ENCODE data around the gene OGFOD2. TPM values are rescaled to one million over a fixed set of nuclear protein-coding genes. Genes with fewer than 3 reads are reported as not detected.

OGFOD2 gene
- total and polyA plus RNA-seq, 9 of the 15 experiments (the other 6 are each of a cell fraction or from before 2014, with no cell fraction given) = 1.4 to 111 (median 18.5) TPM

DNA sequence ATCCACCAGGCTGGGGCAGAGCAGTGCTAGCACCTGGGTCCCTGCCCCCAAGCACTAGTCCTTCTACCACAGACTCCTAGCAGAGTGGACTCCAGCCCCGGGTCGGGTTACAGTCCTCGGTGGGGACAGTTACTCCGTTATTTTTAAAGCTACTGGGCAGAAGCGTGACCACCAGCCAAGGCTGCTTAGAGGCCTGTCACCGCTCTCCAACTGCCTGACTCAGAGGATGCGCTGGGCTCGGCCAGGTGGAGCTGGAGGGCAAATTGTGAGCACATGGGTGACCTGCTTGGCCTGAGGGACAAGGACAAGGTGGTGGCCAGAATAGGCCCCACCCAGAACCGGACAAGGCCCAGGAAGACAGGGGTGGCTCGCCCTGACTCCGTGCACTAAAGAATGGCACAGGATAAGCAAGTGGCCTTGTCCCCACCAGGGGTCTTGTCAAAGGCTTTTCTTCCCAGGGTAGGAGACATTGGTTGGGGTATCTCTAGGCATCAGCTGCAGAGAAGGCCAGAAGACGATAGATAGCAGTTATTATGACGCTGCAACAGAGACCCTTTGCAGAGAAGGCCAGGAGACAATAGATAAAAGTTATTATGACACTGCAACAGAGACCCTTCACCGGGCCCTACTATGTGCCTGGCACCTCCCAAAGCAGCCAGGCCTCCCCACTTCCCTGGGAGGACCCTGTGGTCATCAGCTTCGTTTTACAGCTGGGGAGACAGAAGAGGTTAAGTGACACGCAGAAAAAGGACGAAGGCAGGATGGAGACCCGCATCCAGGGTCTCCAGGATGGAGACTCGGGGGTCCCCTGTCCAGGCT is 10.4 kb upstream of the OGFOD2 start (continued):
- TF ChIP-seq BRCA1 (IDR thresholded peaks at IDR 0.05) (no peak), BRCA1 (CRISPR knock-in tag; IDR thresholded peaks at IDR 0.05) (no peak), RBBP5 (IDR thresholded peaks at IDR 0.05; ENCODE audit: borderline replicate concordance, insufficient read depth, low read length, poor library complexity, severe bottlenecking) (no peak), RFX7 (CRISPR knock-in tag; IDR thresholded peaks at IDR 0.05) (no peak), CREM (IDR thresholded peaks at IDR 0.05; ENCODE audit: low read depth) (0 out of 2 replicates have a peak, but pooled peaks have one; percentile 27), DPF2 (IDR thresholded peaks at IDR 0.05) (peak; percentile 72), ZZZ3 (IDR thresholded peaks at IDR 0.05) (no peak), SP1 (CRISPR knock-in tag; IDR thresholded peaks at IDR 0.05) (no peak), NONO (IDR thresholded peaks at IDR 0.05; ENCODE audit: low read depth in 2 of 2, low read length in 1 of 2) (no peak), ILK (tag; IDR thresholded peaks at IDR 0.05; ENCODE audit: borderline replicate concordance, low read depth) (no peak), SUPT5H (IDR thresholded peaks at IDR 0.05) (no peak), ATF1 (CRISPR knock-in tag; IDR thresholded peaks at IDR 0.05) (no peak), ATF1 (tag; IDR thresholded peaks at IDR 0.05) (peak; percentile 44; the same call in 1 of the 2 replicates), ZNF41 (CRISPR knock-in tag; conservative IDR thresholded peaks at IDR 0.05) (no peak), ZNF347 (CRISPR knock-in tag; IDR thresholded peaks at IDR 0.05; ENCODE audit: low read depth) (no peak), ZNF583 (CRISPR knock-in tag; IDR thresholded peaks at IDR 0.05) (no peak), TCFL5 (CRISPR knock-in tag; conservative IDR thresholded peaks at IDR 0.05) (no peak), SMARCE1 (IDR thresholded peaks at IDR 0.05) (0 out of 2 replicates have a peak, but pooled peaks have one; percentile 7)
- TF ChIP-seq, protein P1, sequence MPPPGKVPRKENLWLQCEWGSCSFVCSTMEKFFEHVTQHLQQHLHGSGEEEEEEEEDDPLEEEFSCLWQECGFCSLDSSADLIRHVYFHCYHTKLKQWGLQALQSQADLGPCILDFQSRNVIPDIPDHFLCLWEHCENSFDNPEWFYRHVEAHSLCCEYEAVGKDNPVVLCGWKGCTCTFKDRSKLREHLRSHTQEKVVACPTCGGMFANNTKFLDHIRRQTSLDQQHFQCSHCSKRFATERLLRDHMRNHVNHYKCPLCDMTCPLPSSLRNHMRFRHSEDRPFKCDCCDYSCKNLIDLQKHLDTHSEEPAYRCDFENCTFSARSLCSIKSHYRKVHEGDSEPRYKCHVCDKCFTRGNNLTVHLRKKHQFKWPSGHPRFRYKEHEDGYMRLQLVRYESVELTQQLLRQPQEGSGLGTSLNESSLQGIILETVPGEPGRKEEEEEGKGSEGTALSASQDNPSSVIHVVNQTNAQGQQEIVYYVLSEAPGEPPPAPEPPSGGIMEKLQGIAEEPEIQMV (tag; conservative IDR thresholded peaks at IDR 0.05; ENCODE audit: low read depth) = no peak
- TF ChIP-seq, protein P2, sequence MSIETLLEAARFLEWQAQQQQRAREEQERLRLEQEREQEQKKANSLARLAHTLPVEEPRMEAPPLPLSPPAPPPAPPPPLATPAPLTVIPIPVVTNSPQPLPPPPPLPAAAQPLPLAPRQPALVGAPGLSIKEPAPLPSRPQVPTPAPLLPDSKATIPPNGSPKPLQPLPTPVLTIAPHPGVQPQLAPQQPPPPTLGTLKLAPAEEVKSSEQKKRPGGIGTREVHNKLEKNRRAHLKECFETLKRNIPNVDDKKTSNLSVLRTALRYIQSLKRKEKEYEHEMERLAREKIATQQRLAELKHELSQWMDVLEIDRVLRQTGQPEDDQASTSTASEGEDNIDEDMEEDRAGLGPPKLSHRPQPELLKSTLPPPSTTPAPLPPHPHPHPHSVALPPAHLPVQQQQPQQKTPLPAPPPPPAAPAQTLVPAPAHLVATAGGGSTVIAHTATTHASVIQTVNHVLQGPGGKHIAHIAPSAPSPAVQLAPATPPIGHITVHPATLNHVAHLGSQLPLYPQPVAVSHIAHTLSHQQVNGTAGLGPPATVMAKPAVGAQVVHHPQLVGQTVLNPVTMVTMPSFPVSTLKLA (conservative IDR thresholded peaks at IDR 0.05) = peak in 1 of 2 experiments; percentile 51; a peak in 1 of 4 replicates
- TF ChIP-seq, protein P3, sequence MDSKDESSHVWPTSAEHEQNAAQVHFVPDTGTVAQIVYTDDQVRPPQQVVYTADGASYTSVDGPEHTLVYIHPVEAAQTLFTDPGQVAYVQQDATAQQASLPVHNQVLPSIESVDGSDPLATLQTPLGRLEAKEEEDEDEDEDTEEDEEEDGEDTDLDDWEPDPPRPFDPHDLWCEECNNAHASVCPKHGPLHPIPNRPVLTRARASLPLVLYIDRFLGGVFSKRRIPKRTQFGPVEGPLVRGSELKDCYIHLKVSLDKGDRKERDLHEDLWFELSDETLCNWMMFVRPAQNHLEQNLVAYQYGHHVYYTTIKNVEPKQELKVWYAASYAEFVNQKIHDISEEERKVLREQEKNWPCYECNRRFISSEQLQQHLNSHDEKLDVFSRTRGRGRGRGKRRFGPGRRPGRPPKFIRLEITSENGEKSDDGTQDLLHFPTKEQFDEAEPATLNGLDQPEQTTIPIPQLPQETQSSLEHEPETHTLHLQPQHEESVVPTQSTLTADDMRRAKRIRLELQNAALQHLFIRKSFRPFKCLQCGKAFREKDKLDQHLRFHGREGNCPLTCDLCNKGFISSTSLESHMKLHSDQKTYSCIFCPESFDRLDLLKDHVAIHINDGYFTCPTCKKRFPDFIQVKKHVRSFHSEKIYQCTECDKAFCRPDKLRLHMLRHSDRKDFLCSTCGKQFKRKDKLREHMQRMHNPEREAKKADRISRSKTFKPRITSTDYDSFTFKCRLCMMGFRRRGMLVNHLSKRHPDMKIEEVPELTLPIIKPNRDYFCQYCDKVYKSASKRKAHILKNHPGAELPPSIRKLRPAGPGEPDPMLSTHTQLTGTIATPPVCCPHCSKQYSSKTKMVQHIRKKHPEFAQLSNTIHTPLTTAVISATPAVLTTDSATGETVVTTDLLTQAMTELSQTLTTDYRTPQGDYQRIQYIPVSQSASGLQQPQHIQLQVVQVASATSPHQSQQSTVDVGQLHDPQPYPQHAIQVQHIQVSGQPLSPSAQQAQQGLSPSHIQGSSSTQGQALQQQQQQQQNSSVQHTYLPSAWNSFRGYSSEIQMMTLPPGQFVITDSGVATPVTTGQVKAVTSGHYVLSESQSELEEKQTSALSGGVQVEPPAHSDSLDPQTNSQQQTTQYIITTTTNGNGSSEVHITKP (IDR thresholded peaks at IDR 0.05; ENCODE audit: partially characterized antibody) = peak; percentile 59

Data from K562 (cell line).